Body of pancreas (tissue), 4 donors: ENCODE data around the gene CDHR1. TPM values are rescaled to one million over a fixed set of nuclear protein-coding genes. Genes with fewer than 3 reads are reported as not detected.

Experiments used
- ATAC-seq: fragments of 150-250 bp; one replicate; pipeline ENCODE4 v1.9.1; 2016
- DNase-seq, 4 donors: peaks; one replicate each; pipeline ENCODE4 v3.0.0-alpha.2; 2019
- H3K27ac ChIP-seq, 4 donors: fragments of 200-600 bp; sonication (generic); 1 replicate in 3 of 4; 2 replicates in 1 of 4; pipeline versions ENCODE4 v1.5.1 to v1.6.1; 2016 to 2019; ENCODE audit warnings: mild to moderate bottlenecking in 1 of 4, mixed read lengths in 1 of 4, moderate library complexity in 1 of 4
- H3K27me3 ChIP-seq, 2 donors: fragments of 200-600 bp; sonication (generic); one replicate each; pipeline ENCODE4 v1.6.0; 2016; ENCODE audit warnings: mild to moderate bottlenecking in 1 of 2
- H3K36me3 ChIP-seq, 2 donors: fragments of 200-600 bp; sonication (generic); replicated peaks in 1 of 2; 2 replicates each; pipeline ENCODE4 v1.5.1; 2016; ENCODE audit warnings: low read depth in 2 of 2; ENCODE audit not compliant: insufficient read depth in 1 of 2
- H3K4me1 ChIP-seq: fragments of 200-600 bp; sonication (generic); one replicate; pipeline ENCODE4 v1.6.0; 2016
- H3K4me3 ChIP-seq, 2 donors: fragments of 200-600 bp; sonication (generic); 1 replicate in 1 of 2; 2 replicates in 1 of 2; pipeline ENCODE4 v1.5.1; 2016 to 2019
- H3K9me3 ChIP-seq, 3 donors: fragments of 200-600 bp; sonication (generic); 1 replicate in 2 of 3; 2 replicates in 1 of 3; pipeline ENCODE4 v1.5.1; 2016
- CTCF ChIP-seq, 7 experiments: fragments of 450-650 bp in 4 of 7; fragments of 200-600 bp in 3 of 7; sonication (generic) in 3 of 7; IDR thresholded peaks; one replicate each; pipeline ENCODE4 v1.5.1; 2016 to 2019; ENCODE audit warnings: antibody characterized with exemption in 7 of 7
- POLR2A ChIP-seq, 3 donors: fragments of 450-650 bp; IDR thresholded peaks; one replicate each; pipeline ENCODE4 v1.6.1; 2016; ENCODE audit warnings: antibody characterized with exemption in 3 of 3, mild to moderate bottlenecking in 2 of 3
- WGBS, 2 donors: methylation state at CpG; one replicate each; pipeline ENCODE4 v1.1.5; 2017; 5-methylcytosine and 5-hydroxymethylcytosine counted together
- intact Hi-C: fragments of 100-400 bp; cut with DNase I; formaldehyde crosslinking; loops from one replicate; pipeline ENCODE4 v1.15.1; 2023
- total RNA-seq, 2 donors: library from RNA; depleted of rRNA; stranded (reverse); fragments of >200 nt; gene quantifications; one replicate each; pipeline ENCODE4 v1.1.0, GENCODE V29; 2016

The CDHR1 gene
- total RNA-seq, 2 donors from 2014 or later: 0.26 TPM; not detected in 1

GRCh38 chr10:84159076-84159685 is 35.2 kb upstream of the CDHR1 start:
- Histone ChIP-seq H3K9me3 (no peaks in the 10 kb centered on the region), H3K36me3 (peaks cover 0 to 3% of the 10 kb centered on the region in 2 donors), H3K27me3 (no peaks in the 10 kb centered on the region), H3K27ac (no peak overlapping the region), H3K4me1 (no peaks in the 10 kb centered on the region), H3K4me3 (no peak overlapping the region)
- TF ChIP-seq POLR2A (IDR thresholded peaks at IDR 0.05) (no peak), CTCF (IDR thresholded peaks at IDR 0.05) (no peak)
- no peak for DNase-seq
- 19 to 29% methylated on average over 9 of the region's 9 CpGs for WGBS, 2 donors
- intact Hi-C loops: no loop called here
- ATAC-seq: no peak

- WGBS, 2 donors: 31 to 38% methylated on average over 6 of the region's 6 CpGs
- intact Hi-C loops: no loop called here
Observed at GRCh38 chr10:84160663-84161362, 33.5 kb upstream of the CDHR1 start.

GRCh38 chr10:84163996-84164395 is 30.3 kb upstream of the CDHR1 start:
- Histone ChIP-seq H3K27ac (no peak overlapping the region), H3K27me3 (no peaks in the 10 kb centered on the region), H3K4me1 (no peaks in the 10 kb centered on the region), H3K36me3 (no peaks in the 10 kb centered on the region), H3K9me3 (peaks cover 0 to 9% (median 0%) of the 10 kb centered on the region in 3 donors), H3K4me3 (no peak overlapping the region)
- 53 to 67% methylated on average over 2 of the region's 2 CpGs for WGBS, 2 donors
- DNase-seq (no peak), ATAC-seq (no peak)
- intact Hi-C loops: no loop called here
- TF ChIP-seq POLR2A (IDR thresholded peaks at IDR 0.05) (no peak), CTCF (IDR thresholded peaks at IDR 0.05) (no peak)

More at GRCh38 chr10:84160663-84161362, 33.5 kb upstream of the CDHR1 start:
- no peaks in the 10 kb centered on the region for H3K36me3 ChIP-seq
- no peak overlapping the region for H3K4me3 ChIP-seq
- no peak overlapping the region for H3K27ac ChIP-seq
- TF ChIP-seq CTCF (IDR thresholded peaks at IDR 0.05): no peak
- TF ChIP-seq POLR2A (IDR thresholded peaks at IDR 0.05): no peak
- no peaks in the 10 kb centered on the region for H3K27me3 ChIP-seq
- H3K4me1 ChIP-seq: no peaks in the 10 kb centered on the region
- no peak for DNase-seq
- ATAC-seq: no peak
- no peaks in the 10 kb centered on the region for H3K9me3 ChIP-seq

- DNase-seq (no peak), ATAC-seq (no peak)
- Histone ChIP-seq H3K4me3 (no peak overlapping the region), H3K36me3 (no peaks in the 10 kb centered on the region), H3K27me3 (no peaks in the 10 kb centered on the region), H3K27ac (no peak overlapping the region), H3K9me3 (peaks cover 0 to 9% (median 0%) of the 10 kb centered on the region in 3 donors), H3K4me1 (no peaks in the 10 kb centered on the region)
- intact Hi-C loops: no loop called here
- 39 to 44% methylated on average over 2 of the region's 2 CpGs for WGBS, 2 donors
- no peak for TF ChIP-seq POLR2A (IDR thresholded peaks at IDR 0.05)
- TF ChIP-seq CTCF (IDR thresholded peaks at IDR 0.05): no peak
Observed at GRCh38 chr10:84164442-84164841, 29.9 kb upstream of the CDHR1 start.
